IMR-90 (cell line): ENCODE results near the gene ANKRD22. TPM values are rescaled to one million over a fixed set of nuclear protein-coding genes. Genes with fewer than 3 reads are reported as not detected.

Source experiments
- ATAC-seq: fragments of 200-7000 bp; cut with Tn5 transposase; 2 replicates; pipeline ENCODE4 v1.9.1; 2020; ENCODE audit warnings: low read depth, mild to moderate bottlenecking, moderate library complexity
- BruUV-seq: library from RNA; stranded (reverse); fragments of 400-500 nt; replicated peaks from 2 replicates; lab custom pipeline; 2021; lab: Mats Ljungman, UMichigan
- CTCF ChIA-PET: fragments of 300-600 bp; formaldehyde crosslinking; extraction: SDS; loops from one replicate; lab custom pipeline; 2021; ENCODE audit warnings: antibody characterized with exemption; lab: Yijun Ruan, JAX
- POLR2A ChIA-PET: fragments of 300-600 bp; sonication (Branson Sonifier 250); formaldehyde crosslinking; loops from one replicate; lab custom pipeline; 2022; ENCODE audit warnings: antibody characterized with exemption; ENCODE audit not compliant: unreplicated experiment; lab: Charles Lee
- DNase-seq: peaks from one replicate; pipeline ENCODE4 v3.0.0; 2013
- H2AFZ ChIP-seq: replicated peaks from 2 replicates; pipeline ENCODE3; 2013; ENCODE audit warnings: low read length, mild to moderate bottlenecking; ENCODE audit not compliant: poor library complexity
- H2AK5ac ChIP-seq: 2 replicates; pipeline ENCODE4 v1.6.1; 2013; ENCODE audit warnings: low read depth, low read length, inconsistent platforms
- H2AK9ac ChIP-seq: replicated peaks from 2 replicates; pipeline ENCODE3; 2013; ENCODE audit warnings: mild to moderate bottlenecking, low read depth, low read length, moderate library complexity; ENCODE audit not compliant: poor library complexity
- H2BK120ac ChIP-seq: 2 replicates; pipeline ENCODE4 v1.6.1; 2013; ENCODE audit warnings: low read depth, low read length, inconsistent platforms
- H2BK15ac ChIP-seq: 3 replicates; pipeline ENCODE4 v1.6.1; 2013; ENCODE audit warnings: low read depth, low read length, inconsistent platforms
- H2BK20ac ChIP-seq: 2 replicates; pipeline ENCODE4 v1.6.1; 2013; ENCODE audit warnings: low read depth, mild to moderate bottlenecking, inconsistent platforms, low read length, moderate library complexity
- H2BK5ac ChIP-seq: 2 replicates; pipeline ENCODE4 v1.6.1; 2013; ENCODE audit warnings: mild to moderate bottlenecking, low read depth, low read length, inconsistent platforms; ENCODE audit not compliant: poor library complexity, severe bottlenecking
- H3K14ac ChIP-seq: replicated peaks from 2 replicates; pipeline ENCODE4 v1.6.1; 2013; ENCODE audit warnings: low read depth, low read length, inconsistent platforms
- H3K18ac ChIP-seq: 2 replicates; pipeline ENCODE4 v1.6.1; 2013; ENCODE audit warnings: low read depth, low read length, control low read depth
- H3K23ac ChIP-seq: 2 replicates; pipeline ENCODE4 v1.6.1; 2013; ENCODE audit warnings: low read depth, low read length, inconsistent platforms
- H3K27ac ChIP-seq: 2 replicates; pipeline ENCODE4 v1.5.1; 2013; ENCODE audit warnings: mild to moderate bottlenecking, control low read depth, low read length; ENCODE audit not compliant: insufficient read depth
- H3K27me3 ChIP-seq: 2 replicates; pipeline ENCODE4 v1.6.1; 2013; ENCODE audit warnings: low read length; ENCODE audit not compliant: control insufficient read depth, insufficient read depth
- H3K36me3 ChIP-seq: 2 replicates; pipeline ENCODE4 v1.6.1; 2013; ENCODE audit warnings: low read length, mixed read lengths; ENCODE audit not compliant: control insufficient read depth, insufficient read depth
- H3K4ac ChIP-seq: 2 replicates; pipeline ENCODE4 v1.6.1; 2013; ENCODE audit warnings: low read depth, low read length, inconsistent platforms
- H3K4me1 ChIP-seq: 2 replicates; pipeline ENCODE4 v1.6.1; 2013; ENCODE audit warnings: low read length, mixed read lengths; ENCODE audit not compliant: control insufficient read depth, insufficient read depth
- H3K4me2 ChIP-seq: 2 replicates; pipeline ENCODE4 v1.6.1; 2013; ENCODE audit warnings: low read depth, mild to moderate bottlenecking, control low read depth, low read length, moderate library complexity
- H3K4me3 ChIP-seq: 2 replicates; pipeline ENCODE4 v1.5.1; 2013; ENCODE audit warnings: low read depth, mild to moderate bottlenecking, control low read depth, low read length, moderate library complexity; ENCODE audit not compliant: insufficient read depth
- H3K56ac ChIP-seq: 2 replicates; pipeline ENCODE4 v1.6.1; 2013; ENCODE audit warnings: low read length, inconsistent platforms; ENCODE audit not compliant: insufficient read depth; ENCODE audit errors: extremely low read depth
- H3K79me1 ChIP-seq, 2 experiments: 2 replicates each; pipeline ENCODE4 v1.6.1; 2013; ENCODE audit warnings: low read length in 2 of 2, inconsistent platforms in 1 of 2, low read depth in 1 of 2
- H3K9ac ChIP-seq: 2 replicates; pipeline ENCODE4 v1.6.1; 2013; ENCODE audit warnings: low read depth, low read length, control low read depth
- H3K9me1 ChIP-seq: 2 replicates; pipeline ENCODE4 v1.6.1; 2013; ENCODE audit warnings: low read length, inconsistent platforms; ENCODE audit not compliant: insufficient read depth
- H3K9me3 ChIP-seq: 2 replicates; pipeline ENCODE4 v1.6.1; 2013; ENCODE audit warnings: low read length; ENCODE audit not compliant: control insufficient read depth, insufficient read depth
- H4K20me1 ChIP-seq: 2 replicates; pipeline ENCODE4 v1.6.1; 2013; ENCODE audit warnings: low read length, inconsistent platforms; ENCODE audit not compliant: insufficient read depth
- H4K5ac ChIP-seq: 2 replicates; pipeline ENCODE4 v1.6.1; 2013; ENCODE audit warnings: mild to moderate bottlenecking, low read depth, low read length, control low read depth
- H4K8ac ChIP-seq, 2 experiments: 2 replicates each; pipeline ENCODE4 v1.6.1; 2013; ENCODE audit warnings: low read depth in 2 of 2, low read length in 2 of 2, control low read depth in 1 of 2, inconsistent platforms in 1 of 2
- H4K91ac ChIP-seq: 2 replicates; pipeline ENCODE4 v1.6.1; 2013; ENCODE audit warnings: low read depth, low read length, inconsistent platforms; ENCODE audit not compliant: insufficient read depth
- BHLHE40 ChIP-seq: fragments of 150-350 bp; IDR thresholded peaks from 2 replicates; pipeline ENCODE4 v1.6.1; 2016; ENCODE audit warnings: mild to moderate bottlenecking, low read depth, low read length
- CEBPB ChIP-seq: IDR thresholded peaks from 2 replicates; pipeline ENCODE4 v1.6.1; 2012; ENCODE audit warnings: low read depth, low read length, improper control_type of control experiment
- CHD1 ChIP-seq: IDR thresholded peaks from 2 replicates; pipeline ENCODE4 v1.6.1; 2012; ENCODE audit warnings: low read depth, low read length, improper control_type of control experiment
- CTCF ChIP-seq: conservative IDR thresholded peaks from 2 replicates; pipeline ENCODE4 v1.5.1; 2012; ENCODE audit warnings: mild to moderate bottlenecking, low read depth, low read length, improper control_type of control experiment
- ELK1 ChIP-seq: fragments of 150-350 bp; IDR thresholded peaks from 2 replicates; pipeline ENCODE4 v1.6.1; 2016; ENCODE audit warnings: low read depth, mild to moderate bottlenecking, low read length, moderate library complexity, borderline replicate concordance
- FOS ChIP-seq: fragments of 150-350 bp; IDR thresholded peaks from 2 replicates; pipeline ENCODE4 v1.6.1; 2016; ENCODE audit warnings: low read depth, low read length
- MAFK ChIP-seq: IDR thresholded peaks from 2 replicates; pipeline ENCODE4 v1.6.1; 2012; ENCODE audit warnings: low read depth, low read length, improper control_type of control experiment
- MXI1 ChIP-seq: IDR thresholded peaks from 2 replicates; pipeline ENCODE4 v1.6.1; 2012; ENCODE audit warnings: low read depth, mild to moderate bottlenecking, low read length, moderate library complexity, borderline replicate concordance
- NFE2L2 ChIP-seq: fragments of 150-350 bp; IDR thresholded peaks from 2 replicates; pipeline ENCODE4 v1.6.1; 2016; ENCODE audit warnings: low read depth, mild to moderate bottlenecking, low read length
- POLR2A ChIP-seq: IDR thresholded peaks from 2 replicates; pipeline ENCODE4 v1.6.1; 2012; ENCODE audit warnings: mild to moderate bottlenecking, low read depth, low read length
- RAD21 ChIP-seq: IDR thresholded peaks from 2 replicates; pipeline ENCODE4 v1.6.1; 2012; ENCODE audit warnings: low read length, improper control_type of control experiment
- RCOR1 ChIP-seq: IDR thresholded peaks from 2 replicates; pipeline ENCODE4 v1.6.1; 2012; ENCODE audit warnings: mild to moderate bottlenecking, low read length, improper control_type of control experiment; ENCODE audit not compliant: insufficient replicate concordance
- SMC3 ChIP-seq: fragments of 150-350 bp; IDR thresholded peaks from 2 replicates; pipeline ENCODE4 v1.6.1; 2016; ENCODE audit warnings: low read depth, mild to moderate bottlenecking, antibody characterized with exemption, low read length, moderate library complexity
- USF2 ChIP-seq: fragments of 150-350 bp; IDR thresholded peaks from 2 replicates; pipeline ENCODE4 v1.6.1; 2017; ENCODE audit warnings: mild to moderate bottlenecking, antibody characterized with exemption, low read length, low read depth
- WGBS, 2 experiments: methylation state at CpG; one replicate each; pipeline versions ENCODE4 v1.1.5 to v1.1.7; 2013; ENCODE audit warnings: missing lambda C conversion rate in 2 of 2; ENCODE audit not compliant: insufficient read length in 1 of 2; ENCODE audit errors: extremely low coverage in 2 of 2; 5-methylcytosine and 5-hydroxymethylcytosine counted together
- dilution Hi-C: fragments of 300-500 bp; cut with HindIII; formaldehyde crosslinking; loops from one replicate; pipeline ENCODE4 v1.14.3; 2018; ENCODE audit warnings: low sequenced_read_pairs; ENCODE audit not compliant: unreplicated experiment
- in situ Hi-C: fragments of 300-500 bp; cut with MboI; formaldehyde crosslinking; loops from 3 replicates; pipeline ENCODE4 v1.14.3; 2019; ENCODE audit warnings: low sequenced_read_pairs, inconsistent platforms, mixed read lengths
- intact Hi-C: fragments of 100-400 bp; cut with micrococcal nuclease; formaldehyde crosslinking; loops from 2 replicates; pipeline ENCODE4 v1.10.0; 2022
- polyA plus RNA-seq, 3 experiments: library from polyadenylated mRNA; depleted of rRNA; stranded (reverse); fragments of >200 nt; gene quantifications; 2 replicates each; pipeline ENCODE4 v1.2.3, GENCODE V29; 2012; ENCODE audit warnings: low replicate concordance in 1 of 3
- total RNA-seq: library from RNA; depleted of rRNA; stranded (reverse); fragments of >200 nt; gene quantifications from 2 replicates; pipeline ENCODE4 v1.2.3, GENCODE V29; 2012

ANKRD22 gene
- total and polyA plus RNA-seq, 2 of the 4 experiments (the other 2 are of a cell fraction) = not detected

- H2BK15ac ChIP-seq = no peak overlapping the region
- WGBS, 2 experiments = no CpG with 5 or more reads among the region's 2 CpGs
- ChIA-PET CTCF (interaction anchor here (0.6 to 0.7 kb wide), 2 partner anchors 10 to 28 kb away, joined by 6 to 10 read pairs; no protein-coding TSS in a partner anchor), POLR2A (no interaction called here)
- H3K27me3 ChIP-seq = peaks cover 6% of the 10 kb centered on the region
- no peak overlapping the region for H4K8ac ChIP-seq
- DNase-seq (peak; percentile 72), ATAC-seq (peak; percentile 65)
- no peak overlapping the region for H3K18ac ChIP-seq
- no peaks in the 10 kb centered on the region for H3K9me3 ChIP-seq
- H4K5ac ChIP-seq = no peak overlapping the region
- no peaks in the 10 kb centered on the region for H3K36me3 ChIP-seq
- no peak overlapping the region for H2BK120ac ChIP-seq
- intact Hi-C loops (no loop called here), in situ Hi-C loops (no loop called here), dilution Hi-C loops (no loop called here)
- 0 out of 2 replicates have a peak, but pooled peaks cover 2% of the 10 kb centered on the region for H3K4me1 ChIP-seq
- no peaks in the 10 kb centered on the region for H3K79me1 ChIP-seq
- H4K20me1 ChIP-seq = no peaks in the 10 kb centered on the region
- no peaks in the 10 kb centered on the region for H3K9me1 ChIP-seq
- H3K27ac ChIP-seq = no peak overlapping the region
- H2AFZ ChIP-seq = no peak overlapping the region
- no peak overlapping the region for H3K4me3 ChIP-seq
- no peak overlapping the region for H2AK5ac ChIP-seq
- no TSS peak for BruUV-seq
- H2BK20ac ChIP-seq = no peak overlapping the region
- H3K23ac ChIP-seq = no peak overlapping the region
- H4K91ac ChIP-seq = no peak overlapping the region
- H2BK5ac ChIP-seq = no peak overlapping the region
- no peak overlapping the region for H3K9ac ChIP-seq
- no peak overlapping the region for H3K56ac ChIP-seq
- no peak overlapping the region for H3K4me2 ChIP-seq
- H3K4ac ChIP-seq = no peak overlapping the region
- H2AK9ac ChIP-seq = no peak overlapping the region
- H3K14ac ChIP-seq = no peak overlapping the region
- TF ChIP-seq USF2 (no peak), RCOR1 (no peak), CHD1 (no peak), SMC3 (no peak), POLR2A (no peak), BHLHE40 (no peak), MAFK (no peak), MXI1 (no peak), CEBPB (no peak), ELK1 (no peak), FOS (no peak), CTCF (no peak), NFE2L2 (no peak), RAD21 (no peak)
These were observed 51.2 kb downstream of the ANKRD22 start for GRCh38 chr10:88800152-88801125.
